ENCODE results near the gene TRAPPC2.

The TRAPPC2 gene

GRCh38 chrX:13734278-13735172 is at the start of gene TRAPPC2, which contains the start of gene OFD1:
TSS of gene TRAPPC2 (minus strand) at chrX:13734620. CDS start at chrX:13719963, 14,657 bp downstream.
TSS of gene OFD1 (plus strand) at chrX:13734748. CDS start at chrX:13735072, 324 bp downstream.
- peak; percentile 94 for DNase-seq

- no peak for DNase-seq
Measured at GRCh38 chrX:13780868-13781427, 46.5 kb upstream of the TRAPPC2 start.

GRCh38 chrX:13778916-13779315 is 44.5 kb upstream of the TRAPPC2 start:
- DNase-seq = no peak

- DNase-seq = no peak
Measured at GRCh38 chrX:13776387-13776786, 42.0 kb upstream of the TRAPPC2 start.

- no peak for DNase-seq
Measured at GRCh38 chrX:13775837-13776236, 41.4 kb upstream of the TRAPPC2 start.

GRCh38 chrX:13774696-13775095 is 40.3 kb upstream of the TRAPPC2 start:
- no peak for DNase-seq

- no peak for DNase-seq
Measured at GRCh38 chrX:13770013-13770535, 35.7 kb upstream of the TRAPPC2 start.

- no peak for DNase-seq
Measured at GRCh38 chrX:13768939-13769338, 34.5 kb upstream of the TRAPPC2 start.

- DNase-seq = no peak
Measured at GRCh38 chrX:13764765-13765164, 30.3 kb upstream of the TRAPPC2 start.

GRCh38 chrX:13764281-13764680 is 29.9 kb upstream of the TRAPPC2 start:
- DNase-seq = no peak

- DNase-seq = no peak
Measured at GRCh38 chrX:13763489-13763888, 29.1 kb upstream of the TRAPPC2 start.

GRCh38 chrX:13761606-13762414 is 27.4 kb upstream of the TRAPPC2 start:
- no peak for DNase-seq

GRCh38 chrX:13760426-13760825 is 26.0 kb upstream of the TRAPPC2 start:
- DNase-seq = no peak

GRCh38 chrX:13759152-13759718 is 24.8 kb upstream of the TRAPPC2 start:
- DNase-seq = no peak

- DNase-seq = no peak
Measured at GRCh38 chrX:13756381-13756780, 22.0 kb upstream of the TRAPPC2 start.

GRCh38 chrX:13755254-13755653 is 20.8 kb upstream of the TRAPPC2 start:
- DNase-seq = peak; percentile 27

- no peak for DNase-seq
Measured at GRCh38 chrX:13754765-13755164, 20.3 kb upstream of the TRAPPC2 start.

GRCh38 chrX:13752646-13753045 is 18.2 kb upstream of the TRAPPC2 start:
- DNase-seq = no peak

- DNase-seq = no peak
Measured at GRCh38 chrX:13752141-13752540, 17.7 kb upstream of the TRAPPC2 start.

GRCh38 chrX:13750812-13751211 is 16.4 kb upstream of the TRAPPC2 start:
- DNase-seq = no peak

- peak; percentile 15 for DNase-seq
Measured at GRCh38 chrX:13750204-13750603, 15.8 kb upstream of the TRAPPC2 start.

- no peak for DNase-seq
Measured at GRCh38 chrX:13748486-13748885, 14.1 kb upstream of the TRAPPC2 start.

GRCh38 chrX:13747836-13748235 is 13.4 kb upstream of the TRAPPC2 start:
- peak; percentile 43 for DNase-seq
